ENCODE measurements around the gene SPRED1. TPM values are rescaled to one million over a fixed set of nuclear protein-coding genes. Genes with fewer than 3 reads are reported as not detected.

Gene SPRED1
- total RNA-seq, 1 experiment from 2014 or later = 29.6 TPM

DNA sequence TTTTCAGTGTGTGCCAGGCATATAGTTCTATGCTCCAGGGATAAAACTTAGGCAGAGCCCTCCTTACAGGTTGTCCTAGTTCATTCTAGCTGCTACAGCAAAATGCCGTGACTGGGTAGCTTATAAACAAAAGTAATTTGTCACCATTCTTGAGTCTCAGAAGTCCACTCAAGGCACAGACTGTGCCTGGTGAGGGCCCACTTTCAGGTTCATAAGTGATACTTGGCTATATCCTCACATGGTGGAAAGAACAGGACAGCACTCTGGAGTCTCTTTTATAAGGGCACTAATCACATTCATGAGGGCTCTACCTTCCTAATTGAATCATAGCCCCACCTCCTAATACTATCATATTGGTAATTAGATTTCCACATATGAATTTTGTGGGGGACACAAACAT is 80.1 kb downstream of the SPRED1 start:
- POLR2A ChIA-PET = no interaction called here
- no peaks in the 10 kb centered on the region for H3K9me3 ChIP-seq (ENCODE audit: control insufficient read depth, insufficient read depth, low read depth, low read length)
- TF ChIP-seq POLR2AphosphoS5 (IDR thresholded peaks at IDR 0.05; ENCODE audit: low read depth, low read length) (no peak), SIN3A (IDR thresholded peaks at IDR 0.05; ENCODE audit: borderline replicate concordance, insufficient read depth, low read depth, low read length) (no peak), TCF7L2 (IDR thresholded peaks at IDR 0.05; ENCODE audit: low read depth, low read length) (no peak)
- TF ChIP-seq, protein P1, sequence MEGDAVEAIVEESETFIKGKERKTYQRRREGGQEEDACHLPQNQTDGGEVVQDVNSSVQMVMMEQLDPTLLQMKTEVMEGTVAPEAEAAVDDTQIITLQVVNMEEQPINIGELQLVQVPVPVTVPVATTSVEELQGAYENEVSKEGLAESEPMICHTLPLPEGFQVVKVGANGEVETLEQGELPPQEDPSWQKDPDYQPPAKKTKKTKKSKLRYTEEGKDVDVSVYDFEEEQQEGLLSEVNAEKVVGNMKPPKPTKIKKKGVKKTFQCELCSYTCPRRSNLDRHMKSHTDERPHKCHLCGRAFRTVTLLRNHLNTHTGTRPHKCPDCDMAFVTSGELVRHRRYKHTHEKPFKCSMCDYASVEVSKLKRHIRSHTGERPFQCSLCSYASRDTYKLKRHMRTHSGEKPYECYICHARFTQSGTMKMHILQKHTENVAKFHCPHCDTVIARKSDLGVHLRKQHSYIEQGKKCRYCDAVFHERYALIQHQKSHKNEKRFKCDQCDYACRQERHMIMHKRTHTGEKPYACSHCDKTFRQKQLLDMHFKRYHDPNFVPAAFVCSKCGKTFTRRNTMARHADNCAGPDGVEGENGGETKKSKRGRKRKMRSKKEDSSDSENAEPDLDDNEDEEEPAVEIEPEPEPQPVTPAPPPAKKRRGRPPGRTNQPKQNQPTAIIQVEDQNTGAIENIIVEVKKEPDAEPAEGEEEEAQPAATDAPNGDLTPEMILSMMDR (IDR thresholded peaks at IDR 0.05) = no peak
- TF ChIP-seq, protein P2, sequence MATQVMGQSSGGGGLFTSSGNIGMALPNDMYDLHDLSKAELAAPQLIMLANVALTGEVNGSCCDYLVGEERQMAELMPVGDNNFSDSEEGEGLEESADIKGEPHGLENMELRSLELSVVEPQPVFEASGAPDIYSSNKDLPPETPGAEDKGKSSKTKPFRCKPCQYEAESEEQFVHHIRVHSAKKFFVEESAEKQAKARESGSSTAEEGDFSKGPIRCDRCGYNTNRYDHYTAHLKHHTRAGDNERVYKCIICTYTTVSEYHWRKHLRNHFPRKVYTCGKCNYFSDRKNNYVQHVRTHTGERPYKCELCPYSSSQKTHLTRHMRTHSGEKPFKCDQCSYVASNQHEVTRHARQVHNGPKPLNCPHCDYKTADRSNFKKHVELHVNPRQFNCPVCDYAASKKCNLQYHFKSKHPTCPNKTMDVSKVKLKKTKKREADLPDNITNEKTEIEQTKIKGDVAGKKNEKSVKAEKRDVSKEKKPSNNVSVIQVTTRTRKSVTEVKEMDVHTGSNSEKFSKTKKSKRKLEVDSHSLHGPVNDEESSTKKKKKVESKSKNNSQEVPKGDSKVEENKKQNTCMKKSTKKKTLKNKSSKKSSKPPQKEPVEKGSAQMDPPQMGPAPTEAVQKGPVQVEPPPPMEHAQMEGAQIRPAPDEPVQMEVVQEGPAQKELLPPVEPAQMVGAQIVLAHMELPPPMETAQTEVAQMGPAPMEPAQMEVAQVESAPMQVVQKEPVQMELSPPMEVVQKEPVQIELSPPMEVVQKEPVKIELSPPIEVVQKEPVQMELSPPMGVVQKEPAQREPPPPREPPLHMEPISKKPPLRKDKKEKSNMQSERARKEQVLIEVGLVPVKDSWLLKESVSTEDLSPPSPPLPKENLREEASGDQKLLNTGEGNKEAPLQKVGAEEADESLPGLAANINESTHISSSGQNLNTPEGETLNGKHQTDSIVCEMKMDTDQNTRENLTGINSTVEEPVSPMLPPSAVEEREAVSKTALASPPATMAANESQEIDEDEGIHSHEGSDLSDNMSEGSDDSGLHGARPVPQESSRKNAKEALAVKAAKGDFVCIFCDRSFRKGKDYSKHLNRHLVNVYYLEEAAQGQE (IDR thresholded peaks at IDR 0.05; ENCODE audit: insufficient read depth in 1 of 2, low read depth in 2 of 2, low read length in 1 of 2) = no peak
- intact Hi-C loops (cut with micrococcal nuclease; ENCODE audit: unreplicated experiment) = no loop called here
- H3K36me3 ChIP-seq (ENCODE audit: control insufficient read depth, insufficient read depth, low read length) = peaks cover 3% of the 10 kb centered on the region; the same call in 1 of the 2 replicates
- no peak overlapping the region for H3K4me3 ChIP-seq (ENCODE audit: low read depth in 2 of 2, low read length in 2 of 2)
- CTCF ChIA-PET = no interaction called here
- DNase-seq (ENCODE audit: low read depth, low spot score) (no peak), ATAC-seq (no peak)
- H3K4me1 ChIP-seq (ENCODE audit: control insufficient read depth, insufficient read depth, low read length) = no peaks in the 10 kb centered on the region
- in situ Hi-C loops (cut with HindIII; ENCODE audit: low pct_unique_long_range_greater_than_20kb, low sequenced_read_pairs) = no loop called here
- no peaks in the 10 kb centered on the region for H3K27me3 ChIP-seq (ENCODE audit: control insufficient read depth, insufficient read depth, low read length)
- H3K27ac ChIP-seq (ENCODE audit: low read length) = no peak overlapping the region
- BruUV-seq (replicated peaks) = no TSS peak

DNA sequence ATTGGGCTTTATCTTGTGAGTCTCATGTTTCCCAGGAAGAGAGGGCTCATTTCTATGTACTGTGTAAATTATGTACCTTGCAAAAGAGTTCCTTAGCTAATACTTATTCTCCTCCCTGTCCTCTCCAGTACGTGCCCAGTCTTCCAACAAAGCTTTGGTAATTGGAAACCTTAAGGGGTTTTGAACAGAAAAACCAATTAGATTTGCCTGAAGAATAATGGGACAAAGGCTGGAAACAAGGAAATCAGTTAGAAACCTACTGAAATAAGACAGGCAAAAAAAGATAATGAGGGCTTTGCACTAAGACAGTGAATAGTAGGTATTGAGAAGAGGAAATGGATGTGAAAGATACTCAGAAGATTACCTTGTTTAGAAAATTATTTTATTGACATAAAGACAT is 82.5 kb downstream of the SPRED1 start:
- no peak for DNase-seq (ENCODE audit: low read depth, low spot score)
- Histone ChIP-seq H3K9me3 (ENCODE audit: control insufficient read depth, insufficient read depth, low read depth, low read length) (no peaks in the 10 kb centered on the region), H3K27me3 (ENCODE audit: control insufficient read depth, insufficient read depth, low read length) (no peaks in the 10 kb centered on the region), H3K36me3 (ENCODE audit: control insufficient read depth, insufficient read depth, low read length) (no peaks in the 10 kb centered on the region; the same call in 1 of the 2 replicates), H3K4me3 (ENCODE audit: low read depth in 2 of 2, low read length in 2 of 2) (no peak overlapping the region), H3K4me1 (ENCODE audit: control insufficient read depth, insufficient read depth, low read length) (no peaks in the 10 kb centered on the region), H3K27ac (ENCODE audit: low read length) (no peak overlapping the region)
- ChIA-PET POLR2A (no interaction called here), CTCF (no interaction called here)
- in situ Hi-C loops (cut with HindIII; ENCODE audit: low pct_unique_long_range_greater_than_20kb, low sequenced_read_pairs) = no loop called here
- intact Hi-C loops (cut with micrococcal nuclease; ENCODE audit: unreplicated experiment) = no loop called here
- TF ChIP-seq POLR2AphosphoS5 (IDR thresholded peaks at IDR 0.05; ENCODE audit: low read depth, low read length) = no peak
- TF ChIP-seq, protein P1 (IDR thresholded peaks at IDR 0.05) = no peak
- TF ChIP-seq, protein P2 (IDR thresholded peaks at IDR 0.05; ENCODE audit: insufficient read depth in 1 of 2, low read depth in 2 of 2, low read length in 1 of 2) = no peak
- no peak for TF ChIP-seq SIN3A (IDR thresholded peaks at IDR 0.05; ENCODE audit: borderline replicate concordance, insufficient read depth, low read depth, low read length)
- no peak for TF ChIP-seq TCF7L2 (IDR thresholded peaks at IDR 0.05; ENCODE audit: low read depth, low read length)
- BruUV-seq (replicated peaks) = no TSS peak
- ATAC-seq = no peak

Data from Panc1 (cell line).